NOMO-1 treated with DMSO at 0.1 percent for 48 hours (cell line): Measurements from ENCODE around the gene CSAD.

Experiments used
- DNase-seq: peaks from one replicate; lab custom pipeline; 2025; ENCODE audit not compliant: unreplicated experiment; lab: John Stamatoyannopoulos, UW

Gene CSAD

DNA sequence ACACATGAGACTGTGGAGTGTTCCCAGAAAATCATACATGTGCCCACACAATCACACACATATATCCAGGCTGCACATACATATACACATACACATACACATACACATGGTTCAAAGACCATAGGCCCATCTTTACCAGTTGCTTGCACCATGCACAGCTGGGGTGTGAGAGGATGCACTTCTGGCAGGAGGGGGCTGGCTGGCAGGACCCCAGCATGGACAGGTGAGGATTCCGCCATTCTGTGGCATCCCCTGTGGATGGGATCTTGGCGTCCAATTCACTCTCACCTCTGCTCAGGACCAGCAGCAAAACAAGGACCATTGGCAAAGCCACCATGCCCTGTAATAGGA lies 19.4 kb upstream of the CSAD start:
- no peak for DNase-seq

DNA sequence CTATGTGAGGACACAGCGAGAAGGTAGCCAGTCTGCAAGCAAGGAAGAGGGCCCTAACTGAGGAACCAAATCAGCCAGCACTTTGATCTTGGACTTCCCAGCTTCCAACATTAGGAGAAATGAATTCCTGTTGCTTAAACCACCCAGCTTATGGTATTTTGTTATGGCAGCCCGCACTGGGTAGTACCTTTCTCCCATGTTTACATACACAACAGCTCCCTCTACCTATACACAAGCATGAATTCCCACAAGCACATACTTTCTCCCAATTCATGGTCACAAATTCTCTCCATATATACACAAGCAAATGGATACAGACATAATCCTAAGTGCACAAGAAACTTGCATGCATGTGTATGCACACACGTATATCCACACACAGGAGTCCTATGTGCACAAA lies 19.0 kb upstream of the CSAD start:
- DNase-seq: no peak

DNA sequence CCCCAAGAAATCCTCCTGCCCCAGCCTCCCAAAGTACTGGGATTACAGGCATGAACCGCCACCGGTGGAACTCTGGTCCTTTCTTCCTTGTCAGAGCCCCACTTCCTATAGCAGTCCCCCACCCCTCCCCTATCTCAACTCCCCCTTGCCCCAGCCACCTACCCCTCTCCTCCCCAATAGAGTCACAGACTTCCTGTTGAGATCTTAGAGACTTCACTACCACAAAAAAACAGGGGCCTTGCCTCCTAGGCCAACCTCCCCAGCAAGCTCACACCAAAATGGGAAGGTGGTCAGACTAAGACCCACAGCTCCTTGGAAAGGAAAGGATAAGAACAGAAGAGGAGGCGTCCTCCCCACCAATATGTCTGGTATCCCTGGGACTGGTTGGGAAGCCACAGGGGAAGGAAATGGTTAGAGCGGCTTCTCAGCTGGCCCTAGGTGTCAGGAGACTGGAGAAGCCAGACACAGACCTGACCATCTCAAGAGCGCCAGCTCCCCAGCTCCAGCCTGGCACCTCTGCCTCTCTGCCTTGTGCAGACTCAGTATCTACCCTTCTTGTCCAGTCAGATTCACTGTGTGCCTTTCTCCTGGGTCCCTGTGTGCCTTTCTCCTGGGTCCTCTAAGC lies 17.9 kb upstream of the CSAD start:
- no peak for DNase-seq

DNA sequence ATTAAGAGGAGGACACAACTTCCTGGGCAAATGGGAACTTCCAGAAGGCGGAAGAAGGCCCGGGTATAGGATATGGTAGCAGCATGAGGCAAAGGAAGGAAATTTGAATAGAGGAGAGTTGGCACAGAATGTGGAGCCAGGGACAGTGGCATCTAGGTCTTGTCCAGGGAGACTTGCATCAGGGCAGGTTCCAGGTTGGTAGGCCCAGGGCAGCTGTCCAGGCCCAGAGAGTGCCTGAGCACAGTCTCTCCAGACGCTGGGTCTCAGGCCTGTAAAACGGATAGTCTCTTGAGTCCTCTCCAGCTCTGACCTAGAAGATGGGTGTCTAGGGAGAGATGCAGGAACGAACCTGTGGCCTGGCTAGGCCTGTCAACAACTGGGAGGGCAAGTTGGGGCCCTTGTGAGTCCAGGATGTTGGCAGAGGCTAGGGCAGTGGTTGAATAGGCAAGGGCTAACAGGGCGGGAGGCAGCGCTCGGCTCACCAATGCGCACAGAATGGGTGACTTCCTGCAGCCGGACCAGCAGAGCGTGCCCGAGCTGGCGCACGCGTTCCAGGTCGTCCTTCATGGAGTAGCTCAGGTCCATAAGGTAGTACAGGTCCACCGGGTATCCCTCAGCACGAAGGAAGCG lies 16.4 kb upstream of the CSAD start:
- no peak for DNase-seq

DNA sequence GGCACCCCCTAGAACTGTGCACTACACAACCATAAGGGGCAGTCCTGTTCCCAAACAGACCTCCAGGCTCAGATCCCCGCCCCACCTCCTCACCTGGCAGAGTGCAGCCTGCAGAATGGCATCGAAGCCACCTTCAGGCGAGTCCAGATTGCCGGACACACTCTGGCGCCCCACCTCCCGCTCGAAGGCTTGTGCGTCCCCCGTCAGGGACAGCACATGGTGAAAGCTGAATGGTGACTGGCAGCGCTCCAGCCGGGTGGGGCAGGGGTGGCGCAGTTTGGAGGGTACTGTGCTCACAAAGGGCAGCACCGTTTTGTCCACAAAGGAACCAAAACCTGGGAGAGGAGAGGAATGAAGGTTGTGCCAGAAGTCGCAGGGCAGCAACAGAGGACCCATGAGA lies 15.8 kb upstream of the CSAD start:
- no peak for DNase-seq

DNA sequence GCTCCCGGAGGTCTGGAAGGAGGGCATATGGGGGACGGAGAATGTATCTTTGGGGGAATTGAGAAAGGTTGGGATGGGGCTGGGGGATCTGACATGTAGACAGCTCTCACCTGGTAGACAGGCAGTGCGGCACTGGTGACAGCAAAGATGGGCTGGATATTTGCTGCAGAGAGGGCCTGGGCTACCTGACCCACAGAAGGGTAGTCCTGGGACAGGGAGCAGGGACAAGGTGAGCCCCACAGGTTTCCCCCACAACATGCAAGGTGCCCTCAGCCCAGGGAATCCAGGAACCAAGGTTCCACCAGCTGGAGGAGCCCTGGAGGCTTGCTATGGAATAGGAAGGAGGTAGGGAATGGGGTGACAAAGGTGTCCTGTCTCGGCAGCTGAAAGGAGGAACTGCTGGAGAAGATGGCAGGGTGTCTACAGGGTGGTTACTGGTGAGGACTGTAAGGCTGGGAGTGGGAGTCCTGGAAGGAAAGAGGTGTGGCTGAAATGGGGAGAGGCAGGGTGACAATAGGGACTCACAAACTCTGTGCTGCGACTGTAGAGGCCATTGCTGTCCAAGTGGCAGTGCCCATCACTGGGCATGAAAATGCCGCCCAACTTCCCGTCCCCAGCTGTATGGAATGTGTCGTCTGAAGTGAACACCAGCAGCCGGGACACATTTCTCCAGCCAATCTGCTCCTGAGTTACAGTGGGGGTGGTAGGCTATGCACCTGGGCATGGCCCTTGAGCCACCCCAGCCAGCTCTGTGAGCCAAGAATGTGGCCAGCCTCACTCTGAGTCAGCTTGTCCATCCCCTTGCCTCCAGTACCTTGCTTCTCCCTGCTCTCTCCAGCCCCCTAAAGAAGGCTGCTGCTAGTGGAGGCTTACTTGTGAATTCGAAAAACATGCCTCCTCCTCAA lies 15.0 kb upstream of the CSAD start:
- no peak for DNase-seq

DNA sequence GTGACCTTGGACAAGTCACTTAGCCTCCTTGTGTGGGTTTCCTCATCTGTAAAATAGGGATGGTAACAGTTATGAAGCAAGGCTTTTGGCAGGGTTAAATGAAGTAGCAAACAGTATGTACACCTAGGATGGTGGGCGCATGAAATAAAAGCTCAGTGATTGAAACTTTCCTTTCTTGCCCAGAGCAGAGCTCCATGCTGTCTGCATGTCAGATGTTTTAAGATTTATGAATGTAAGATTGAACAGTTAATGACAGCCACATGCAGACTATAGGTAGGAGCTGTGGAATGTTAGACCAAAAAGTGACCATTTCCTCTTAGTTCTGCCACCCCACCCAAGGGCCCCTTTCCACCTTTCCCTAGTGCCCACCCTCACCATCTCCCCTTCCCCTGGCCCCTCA lies 14.2 kb upstream of the CSAD start:
- DNase-seq: no peak

DNA sequence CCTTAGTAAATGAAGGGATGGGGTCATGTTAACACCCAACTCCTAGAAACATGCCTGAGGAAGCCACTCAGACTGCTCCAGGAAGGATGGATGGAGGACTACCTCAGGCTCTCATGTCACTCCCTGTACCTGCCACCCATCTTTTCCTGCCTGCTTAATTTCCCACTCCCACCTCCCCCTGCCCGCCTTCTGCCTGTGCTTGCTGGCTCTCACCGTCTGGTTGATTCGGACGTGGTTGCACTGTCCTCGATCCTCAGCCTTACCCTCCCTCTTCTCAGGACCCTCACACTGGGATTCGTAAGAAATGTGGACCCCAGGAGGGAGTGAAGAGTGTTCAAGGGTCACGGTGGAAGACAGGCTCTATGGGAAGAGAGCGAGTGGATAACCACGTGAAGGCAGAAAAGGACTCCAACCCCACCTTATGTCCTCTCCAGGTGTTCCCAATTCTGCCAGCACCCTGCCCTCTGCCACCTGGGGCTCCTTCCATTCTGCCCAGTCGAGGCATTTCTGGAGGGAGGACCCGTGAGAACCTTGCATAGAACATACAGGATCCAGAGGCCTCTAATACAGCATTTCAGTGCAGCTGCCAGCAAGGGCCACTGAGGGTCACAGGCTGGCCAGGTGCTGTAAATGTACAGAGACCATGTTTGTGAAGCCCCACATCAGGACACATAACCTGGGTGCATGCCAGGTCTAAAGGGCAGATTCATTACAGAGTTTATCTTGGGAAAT lies 13.4 kb upstream of the CSAD start:
- no peak for DNase-seq

DNA sequence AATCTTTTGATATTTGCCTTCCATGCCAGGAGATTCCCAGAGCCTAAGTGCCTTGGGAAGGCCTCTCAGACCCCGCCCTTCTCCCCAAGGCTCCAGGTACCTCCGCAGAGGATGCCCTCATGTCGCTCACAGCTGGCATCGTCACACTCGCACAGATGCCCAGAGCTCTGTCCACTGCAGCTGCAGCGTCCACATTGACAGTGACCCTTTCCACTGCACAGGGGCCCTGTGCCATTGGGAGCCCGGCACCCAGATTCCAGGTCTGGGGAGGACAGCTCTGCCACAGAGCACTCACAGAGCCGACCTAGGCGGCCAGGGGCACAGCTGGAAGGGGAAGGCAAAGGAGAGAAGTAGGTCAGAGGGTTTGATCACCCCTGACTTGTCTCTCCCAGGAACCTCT lies 12.3 kb upstream of the CSAD start:
- DNase-seq: no peak

DNA sequence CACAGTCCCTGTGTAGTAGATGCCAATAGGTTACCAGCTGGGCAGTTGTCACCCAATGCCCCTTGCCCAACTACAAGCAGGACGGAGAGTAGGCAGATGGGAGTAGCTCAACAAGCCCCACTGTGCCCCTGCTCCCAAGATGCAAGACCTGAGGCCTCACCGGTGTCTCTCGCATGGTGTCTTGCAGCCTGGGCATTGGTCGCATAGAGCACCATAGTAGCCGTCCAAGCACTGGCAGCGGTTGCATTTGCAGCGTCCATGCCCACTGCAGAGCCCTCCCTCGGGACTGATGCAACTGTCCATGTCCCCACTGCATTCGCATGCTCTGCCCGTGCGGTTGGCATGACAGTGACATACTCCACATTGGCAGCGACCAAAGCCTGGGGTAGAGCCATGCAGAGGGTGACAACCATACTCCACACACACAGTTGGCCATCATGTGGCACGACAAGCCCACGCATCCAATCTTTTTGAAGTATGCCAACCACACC lies 11.9 kb upstream of the CSAD start:
- no peak for DNase-seq

DNA sequence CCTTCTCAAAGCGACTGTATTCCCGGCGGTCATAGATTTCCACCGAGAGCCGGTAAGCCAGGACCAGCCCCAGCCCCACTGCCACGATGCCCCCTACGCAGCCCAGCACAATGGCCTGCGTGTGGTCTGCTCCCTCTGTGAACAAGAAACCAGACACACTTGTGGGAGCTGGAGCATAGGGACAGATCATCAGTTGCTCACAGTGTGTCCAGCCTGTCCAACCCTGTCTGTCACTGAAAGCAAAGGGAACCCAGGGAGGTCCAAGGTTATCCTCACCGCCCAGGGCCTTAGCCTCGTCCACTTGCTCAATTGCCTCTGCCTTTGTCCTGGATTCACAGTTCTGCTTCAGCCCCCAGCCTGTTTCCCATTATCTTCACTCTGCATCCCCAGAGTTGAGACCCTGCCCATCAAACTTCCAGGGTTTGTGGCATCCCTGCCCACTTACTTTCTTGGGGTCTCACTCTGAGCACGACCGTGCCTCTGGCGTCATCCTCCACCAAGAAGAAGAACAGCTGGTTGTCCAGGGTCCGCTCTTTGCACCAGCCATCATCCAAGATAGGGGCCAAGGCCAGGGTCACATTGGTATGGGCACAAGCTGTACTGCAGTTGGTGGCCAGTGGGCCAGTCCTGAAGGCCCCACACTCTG lies 11.3 kb upstream of the CSAD start:
- DNase-seq: no peak

DNA sequence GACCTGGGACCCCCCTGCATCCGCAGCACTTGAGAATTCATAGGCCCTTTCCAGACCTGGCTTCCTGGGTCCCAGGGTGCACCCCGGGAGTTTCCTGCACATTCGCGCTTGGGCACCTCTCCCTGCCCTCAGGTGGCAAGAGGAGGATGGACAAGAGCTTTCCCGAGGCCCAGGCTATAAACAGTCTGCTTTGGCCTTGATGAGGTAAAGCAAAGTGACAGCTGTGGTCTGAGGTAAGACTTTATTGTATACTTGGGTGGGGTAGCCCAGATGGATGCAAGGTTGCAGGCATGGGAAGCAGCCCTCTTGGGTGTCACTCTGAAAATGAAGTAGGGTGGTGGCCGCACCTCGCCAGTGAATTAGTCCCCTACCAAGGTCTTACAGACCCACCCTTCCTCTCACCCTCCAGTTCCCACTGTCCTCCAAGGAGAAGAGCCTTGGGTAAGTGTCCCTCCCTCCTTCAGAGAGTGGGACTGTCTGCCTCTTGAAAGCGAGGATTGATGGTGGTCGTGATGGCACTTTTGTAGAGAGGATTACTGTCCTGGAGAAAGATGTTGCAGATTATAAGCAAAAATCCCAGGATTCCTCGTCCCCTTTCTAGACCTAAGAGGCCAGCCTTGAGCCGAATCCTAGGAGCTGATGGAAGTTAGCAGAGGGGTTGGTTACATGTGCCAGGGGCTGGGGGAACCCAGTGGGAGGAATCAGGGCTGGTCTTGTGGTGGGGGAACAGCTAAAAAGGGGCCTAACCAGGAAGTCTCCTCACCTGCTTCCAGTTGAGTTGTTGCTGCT lies 10.6 kb upstream of the CSAD start:
- no peak for DNase-seq

DNA sequence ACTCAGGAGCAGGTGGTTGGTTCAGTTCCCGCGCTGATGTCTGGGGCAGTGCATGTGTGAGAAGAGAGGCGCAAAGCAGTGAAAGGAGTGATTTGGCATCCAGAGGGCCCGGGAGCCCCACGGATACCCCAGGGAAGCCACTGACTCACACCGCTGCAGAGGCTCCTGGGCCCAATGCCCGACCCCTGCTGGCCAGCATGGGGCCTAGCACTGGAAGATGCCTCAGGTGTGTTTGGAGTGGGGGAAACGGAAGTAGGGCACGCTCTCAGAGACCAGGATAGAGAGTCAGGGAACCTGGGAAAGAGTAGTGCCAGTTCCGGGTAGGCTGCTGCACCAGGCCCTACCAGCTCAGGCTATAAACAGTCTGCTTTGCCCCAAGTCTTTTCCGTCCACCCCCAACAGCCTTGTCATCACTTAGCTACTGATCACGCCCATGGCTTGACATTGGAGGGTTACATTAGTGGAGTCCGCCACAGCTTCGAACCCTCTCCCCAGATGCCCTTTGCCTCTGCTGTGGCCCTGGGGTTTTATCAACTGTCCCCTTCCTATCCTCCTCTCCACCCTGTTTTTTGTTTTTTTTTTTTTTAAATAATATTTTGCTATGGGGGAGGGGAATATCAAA lies 9.5 kb upstream of the CSAD start:
- DNase-seq: no peak

DNA sequence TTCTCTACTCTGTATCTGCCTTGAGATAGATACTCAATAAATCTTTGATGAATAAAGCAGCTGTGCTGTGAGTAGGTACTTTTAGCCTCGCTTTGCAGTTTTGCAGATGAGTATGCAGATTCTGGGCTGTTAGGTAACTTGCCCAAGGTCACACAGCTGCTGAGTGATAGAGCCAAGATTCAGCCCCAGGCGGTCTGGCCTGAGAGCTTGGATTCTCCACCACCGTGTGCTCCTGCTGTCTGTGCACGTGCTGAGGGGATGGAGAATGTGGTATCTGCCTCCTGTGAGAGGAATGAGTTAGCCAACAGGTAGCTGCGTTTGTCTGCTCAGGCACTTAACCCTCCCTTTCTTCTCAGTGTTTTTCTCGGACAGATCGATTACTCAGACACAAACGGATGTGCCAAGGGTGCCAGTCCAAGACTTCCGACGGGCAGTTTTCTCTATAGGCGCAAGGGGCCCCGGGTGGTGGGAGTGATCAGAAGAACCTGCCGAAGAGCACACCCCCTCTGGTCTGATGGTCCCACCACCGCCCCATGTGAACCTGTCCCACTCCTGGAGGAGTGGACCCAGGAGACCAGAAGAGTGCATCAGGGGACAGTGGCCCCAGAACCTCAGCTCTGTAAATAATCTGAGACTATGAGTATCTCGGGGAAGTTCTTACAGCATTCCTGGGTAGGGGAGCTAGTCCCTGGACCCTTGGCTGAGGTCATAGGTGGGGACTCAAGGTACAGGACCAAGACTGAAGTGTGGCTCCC lies 6.6 kb upstream of the CSAD start:
- DNase-seq: no peak

DNA sequence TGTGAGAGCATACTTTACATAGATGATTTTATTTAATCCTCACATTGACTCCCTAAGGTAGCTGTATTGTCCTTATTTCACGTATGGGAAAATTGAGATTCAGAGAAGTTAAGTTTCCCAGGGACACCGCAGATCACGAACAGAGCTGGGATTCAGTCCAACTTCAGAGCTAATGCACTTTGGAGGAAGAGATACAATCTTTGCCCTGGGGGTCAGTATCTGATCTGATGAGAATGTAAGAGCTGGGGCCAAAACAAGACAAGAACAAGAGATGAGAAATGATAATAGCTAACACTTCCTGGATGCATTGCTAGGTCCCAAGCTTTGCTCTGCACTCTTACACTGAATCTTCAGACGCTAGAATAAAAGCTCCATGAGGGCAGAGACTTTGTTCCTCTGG lies 6.0 kb upstream of the CSAD start:
- DNase-seq: no peak

DNA sequence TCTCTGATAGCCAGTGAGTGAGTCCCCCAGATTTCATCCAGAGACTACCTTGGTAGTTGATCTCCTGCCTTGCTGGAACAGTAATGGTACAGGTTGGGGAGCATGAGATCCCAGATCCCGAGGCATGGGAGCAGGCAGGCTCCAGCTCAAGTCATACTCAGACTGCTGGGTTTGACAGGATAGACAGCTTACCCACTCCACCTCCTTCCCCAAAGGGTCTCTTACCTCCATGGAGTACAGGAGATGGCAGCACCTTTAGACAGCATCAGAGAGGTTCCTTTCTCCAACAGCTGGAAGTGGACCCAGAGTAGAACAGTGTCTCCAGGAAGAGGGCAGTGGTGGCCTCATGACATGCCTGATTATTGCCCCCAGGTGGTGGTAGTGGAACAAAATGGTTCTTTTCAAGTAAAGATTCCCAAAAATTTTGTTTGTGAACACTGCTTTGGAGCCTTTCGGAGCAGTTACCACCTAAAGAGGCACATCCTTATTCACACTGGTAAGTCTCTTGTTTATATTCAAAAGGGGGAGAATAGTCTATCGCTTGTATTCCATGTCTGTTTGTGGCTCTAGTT lies 4.9 kb upstream of the CSAD start:
- DNase-seq: no peak

DNA sequence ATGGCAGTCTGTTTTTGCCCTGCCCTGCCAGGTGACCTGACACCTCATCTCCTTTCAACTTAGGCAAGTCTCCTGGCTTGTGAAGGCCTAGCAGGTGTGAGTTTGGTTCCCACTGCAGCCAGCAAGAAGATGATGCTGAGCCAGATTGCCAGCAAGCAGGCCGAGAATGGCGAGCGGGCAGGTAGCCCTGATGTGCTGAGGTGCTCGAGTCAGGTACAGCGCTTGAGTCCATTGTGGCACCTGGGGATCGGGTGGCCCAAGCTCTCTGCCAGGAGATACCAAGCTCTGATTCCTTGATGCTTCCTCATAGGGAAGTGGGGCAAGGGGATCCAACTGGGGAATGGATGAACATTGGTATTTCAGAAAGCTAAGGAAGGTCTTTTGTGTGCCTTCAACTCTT lies 4.1 kb upstream of the CSAD start:
- no peak for DNase-seq

DNA sequence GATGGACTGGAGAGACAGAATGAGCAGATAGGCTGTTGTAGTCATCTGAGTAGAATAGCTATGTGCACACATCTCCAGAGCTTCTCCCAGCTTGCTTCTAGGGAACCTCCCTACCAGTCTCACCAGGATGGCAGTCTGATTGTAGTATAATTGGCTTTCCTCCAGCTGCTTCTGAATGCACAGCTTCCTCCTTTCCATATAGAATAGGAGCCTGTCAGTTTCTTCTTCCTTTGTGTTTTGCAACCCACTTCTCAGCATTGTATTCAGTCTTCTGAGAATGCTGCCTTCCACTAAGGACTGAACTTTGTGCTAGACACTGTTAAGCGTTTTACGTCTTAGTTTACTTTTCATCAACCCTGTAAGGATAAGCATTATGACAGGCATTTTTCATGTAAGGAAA lies 2.2 kb upstream of the CSAD start:
- peak; percentile 64 for DNase-seq

DNA sequence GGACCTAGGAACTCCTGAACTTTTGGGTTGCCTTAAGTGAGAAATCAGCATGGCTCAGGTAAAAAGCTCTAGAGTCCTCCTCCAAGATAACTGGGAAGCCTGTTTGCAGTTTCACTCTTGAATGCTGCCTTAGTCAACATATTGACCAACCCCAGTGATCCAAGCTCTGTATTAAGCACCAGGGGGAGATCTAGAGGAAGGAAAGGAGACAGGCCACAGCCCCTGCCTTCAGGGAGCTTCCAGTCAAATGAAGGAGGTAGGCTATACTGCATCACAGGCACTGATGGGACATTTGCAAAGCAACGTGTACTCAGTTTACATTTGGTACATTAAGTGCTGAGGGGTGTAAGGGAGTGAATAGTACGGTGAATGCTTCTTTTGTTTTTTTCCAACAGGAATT lies 1.2 kb upstream of the CSAD start:
- DNase-seq: no peak
